Activated CD8-positive, alpha-beta memory T cell treated with anti-CD3 and anti-CD28 coated beads, Interleukin-2, amount 10 ng/mL, durations not matched to agents 7 days and 5 days (primary cell): ENCODE results near the gene CHI3L1. TPM values are rescaled to one million over a fixed set of nuclear protein-coding genes. Genes with fewer than 3 reads are reported as not detected.

Source experiments
- ATAC-seq: fragments of 150-1000 bp; cut with Tn5 transposase; one replicate; pipeline ENCODE4 v1.10.0; 2021; ENCODE audit warnings: moderate library complexity
- CTCF ChIA-PET: fragments of 350-600 bp; sonication (Branson Sonifier 250); formaldehyde crosslinking; loops from one replicate; lab custom pipeline; 2021; ENCODE audit warnings: antibody characterized with exemption; lab: Charles Lee
- DNase-seq: peaks from one replicate; pipeline ENCODE4 v3.0.0-alpha.2; 2020
- H3K27ac Mint-ChIP-seq: one replicate; pipeline ENCODE4 v1.8.0; 2021; ENCODE audit warnings: mild to moderate bottlenecking, mixed read lengths
- H3K27me3 Mint-ChIP-seq: one replicate; pipeline ENCODE4 v1.8.0; 2021; ENCODE audit warnings: mixed read lengths
- H3K36me3 Mint-ChIP-seq: one replicate; pipeline ENCODE4 v1.8.0; 2021; ENCODE audit warnings: mild to moderate bottlenecking, mixed read lengths
- H3K4me1 Mint-ChIP-seq: one replicate; pipeline ENCODE4 v1.8.0; 2021; ENCODE audit warnings: mixed read lengths
- H3K4me3 Mint-ChIP-seq: one replicate; pipeline ENCODE4 v1.8.0; 2021; ENCODE audit warnings: mild to moderate bottlenecking, moderate library complexity, mixed read lengths
- H3K9me3 Mint-ChIP-seq: one replicate; pipeline ENCODE4 v1.8.0; 2022; ENCODE audit warnings: low read depth, mixed read lengths
- total RNA-seq, 2 experiments: library from RNA; stranded (reverse); gene quantifications; one replicate each; pipeline ENCODE4 v1.2.3, GENCODE V29; 2021

The CHI3L1 gene
- total RNA-seq, 2 experiments from 2014 or later: not detected

- no peaks in the 10 kb centered on the region for H3K36me3 Mint-ChIP-seq
- peaks cover 9% of the 10 kb centered on the region for H3K4me1 Mint-ChIP-seq
- CTCF ChIA-PET: interaction anchor here (0.7 to 1.0 kb wide), 2 partner anchors 35 to 80 kb away, joined by 3 to 5 read pairs; no protein-coding TSS in a partner anchor
- no peaks in the 10 kb centered on the region for H3K9me3 Mint-ChIP-seq
- no peak for DNase-seq
- no peak overlapping the region for H3K27ac Mint-ChIP-seq
- peaks cover 15% of the 10 kb centered on the region for H3K27me3 Mint-ChIP-seq
- no peak overlapping the region for H3K4me3 Mint-ChIP-seq
- peak; percentile 20 for ATAC-seq
Observed at GRCh38 chr1:203136409-203137042, 50.0 kb downstream of the CHI3L1 start.

DNA sequence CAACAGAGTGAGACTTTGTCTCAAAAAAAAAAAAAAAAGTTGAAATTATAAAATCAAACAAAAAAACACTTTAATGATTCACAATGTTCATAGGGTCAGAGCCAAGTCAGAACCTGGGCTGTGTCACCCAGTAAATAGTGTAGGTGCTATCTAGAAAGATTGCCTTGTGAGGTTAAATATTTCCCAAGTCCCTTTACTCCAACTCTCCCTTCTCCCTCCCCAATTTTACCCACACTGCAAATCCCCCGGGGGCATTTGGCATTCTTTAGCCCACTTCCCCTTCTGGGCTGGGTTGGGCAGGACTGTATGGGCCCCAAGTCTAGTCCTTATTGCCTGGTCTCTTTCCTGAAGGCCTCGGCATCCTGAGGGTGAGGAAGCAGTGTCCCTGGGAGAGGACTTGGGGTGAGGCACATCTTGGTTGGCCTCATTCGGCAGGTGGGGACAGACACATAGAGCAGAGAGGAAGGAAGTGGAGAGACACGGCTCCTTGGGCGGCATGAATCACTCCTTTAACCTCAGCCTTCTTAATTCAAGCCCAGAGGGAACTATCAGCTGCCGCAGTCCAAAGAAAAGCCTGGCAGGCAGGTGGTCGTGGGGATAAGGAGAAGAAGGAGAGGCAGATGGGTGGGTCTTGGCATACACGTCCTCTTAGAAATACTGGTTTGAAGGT is 50.7 kb downstream of the CHI3L1 start:
- Mint-ChIP-seq H3K36me3 (no peaks in the 10 kb centered on the region), H3K27ac (no peak overlapping the region), H3K9me3 (no peaks in the 10 kb centered on the region), H3K4me3 (no peak overlapping the region), H3K4me1 (peaks cover 9% of the 10 kb centered on the region), H3K27me3 (peaks cover 15% of the 10 kb centered on the region)
- ATAC-seq (peak; percentile 77), DNase-seq (peak; percentile 56)
- CTCF ChIA-PET: interaction anchor here (0.7 to 1.0 kb wide), 2 partner anchors 36 to 81 kb away, joined by 3 to 5 read pairs; no protein-coding TSS in a partner anchor

DNA sequence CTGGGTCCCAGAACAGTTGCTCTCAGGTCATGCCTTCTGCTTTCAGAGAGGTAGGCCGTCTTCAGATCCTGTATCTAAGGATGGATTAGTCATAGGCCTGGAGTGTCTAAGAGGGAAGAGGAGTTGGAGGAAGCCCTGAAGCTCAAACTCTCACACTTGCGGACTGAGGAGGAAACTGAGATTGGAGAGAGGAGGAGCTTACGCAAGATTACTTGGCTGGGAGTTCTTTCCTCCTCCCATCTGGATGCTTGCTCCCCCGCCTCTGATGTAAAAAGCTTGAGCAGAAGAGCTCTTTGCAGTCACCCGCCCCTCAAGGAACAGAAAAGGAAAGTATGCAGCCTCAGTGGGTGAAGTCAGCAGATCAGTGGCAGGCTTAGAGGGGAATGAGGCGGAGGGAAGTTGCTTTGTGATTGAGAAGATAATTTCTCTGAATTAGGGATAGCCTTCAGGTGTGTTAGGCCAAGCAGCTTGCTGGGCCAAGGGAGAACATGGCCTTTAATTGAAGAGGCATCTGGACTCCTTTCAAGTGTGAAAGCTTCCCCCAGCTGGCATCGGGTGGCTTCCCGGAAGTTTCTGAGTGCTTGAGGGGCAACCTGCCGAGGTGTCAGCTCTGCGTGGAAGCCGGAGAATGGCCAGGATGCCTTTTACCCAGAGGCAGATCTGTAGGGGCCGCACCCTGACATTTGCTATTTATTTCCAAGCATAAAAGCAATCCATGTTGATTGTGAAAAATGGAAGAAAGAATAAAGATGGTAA is 52.4 kb downstream of the CHI3L1 start:
- Mint-ChIP-seq H3K4me3 (no peak overlapping the region), H3K27ac (no peak overlapping the region), H3K27me3 (peaks cover 17% of the 10 kb centered on the region), H3K4me1 (peaks cover 9% of the 10 kb centered on the region), H3K9me3 (no peaks in the 10 kb centered on the region), H3K36me3 (no peaks in the 10 kb centered on the region)
- ATAC-seq (no peak), DNase-seq (no peak)
- CTCF ChIA-PET: interaction anchor here (0.9 to 2.4 kb wide), 2 partner anchors 12 to 38 kb away, joined by 3 to 8 read pairs; no protein-coding TSS in a partner anchor

GRCh38 chr1:203131548-203132200 is 54.8 kb downstream of the CHI3L1 start:
- Mint-ChIP-seq H3K27me3 (peaks cover 34% of the 10 kb centered on the region), H3K4me3 (no peak overlapping the region), H3K27ac (no peak overlapping the region), H3K4me1 (peaks cover 9% of the 10 kb centered on the region), H3K36me3 (no peaks in the 10 kb centered on the region), H3K9me3 (no peaks in the 10 kb centered on the region)
- CTCF ChIA-PET: interaction anchor here (1.6 kb wide), 1 partner anchor 85 kb away, joined by 4 read pairs; no protein-coding TSS in a partner anchor
- DNase-seq (no peak), ATAC-seq (no peak)

DNA sequence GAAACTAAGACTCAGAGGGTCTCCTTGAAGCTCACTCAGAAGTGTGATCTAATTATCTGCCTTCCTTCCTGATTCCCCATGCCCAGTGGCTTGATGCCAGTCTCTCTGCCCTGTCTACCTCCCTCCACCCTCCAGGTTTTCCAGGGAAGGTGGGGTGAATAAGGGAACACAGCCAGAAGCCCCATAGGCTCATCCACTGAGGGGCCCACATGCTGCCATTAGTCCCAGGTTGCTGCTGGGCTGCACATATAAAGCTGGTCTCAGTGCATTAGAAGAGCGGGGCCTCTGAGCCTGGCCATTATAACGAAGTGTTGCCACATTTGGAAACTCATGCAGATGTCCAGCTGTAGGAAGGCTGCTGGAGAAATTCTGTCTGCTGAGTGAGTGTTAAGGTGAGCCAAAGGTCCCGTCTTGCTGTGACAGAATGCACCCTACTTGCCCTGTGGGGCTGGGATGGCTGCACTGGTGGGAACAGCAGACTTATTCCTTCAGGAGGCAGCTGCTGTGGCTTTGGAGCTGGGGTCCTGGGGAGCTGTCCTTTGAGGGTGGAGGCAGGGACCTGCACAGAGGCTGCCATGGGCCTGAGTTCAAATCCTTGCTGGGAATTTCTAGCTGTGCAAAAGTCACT is 56.0 kb downstream of the CHI3L1 start:
- Mint-ChIP-seq H3K36me3 (no peaks in the 10 kb centered on the region), H3K4me1 (no peaks in the 10 kb centered on the region), H3K4me3 (no peak overlapping the region), H3K9me3 (no peaks in the 10 kb centered on the region), H3K27me3 (peaks cover 42% of the 10 kb centered on the region), H3K27ac (no peak overlapping the region)
- CTCF ChIA-PET: interaction anchor here (1.3 to 1.5 kb wide), 3 partner anchors 13 to 92 kb away, joined by 3 to 4 read pairs (median 4); no protein-coding TSS in a partner anchor
- ATAC-seq (no peak), DNase-seq (no peak)

DNA sequence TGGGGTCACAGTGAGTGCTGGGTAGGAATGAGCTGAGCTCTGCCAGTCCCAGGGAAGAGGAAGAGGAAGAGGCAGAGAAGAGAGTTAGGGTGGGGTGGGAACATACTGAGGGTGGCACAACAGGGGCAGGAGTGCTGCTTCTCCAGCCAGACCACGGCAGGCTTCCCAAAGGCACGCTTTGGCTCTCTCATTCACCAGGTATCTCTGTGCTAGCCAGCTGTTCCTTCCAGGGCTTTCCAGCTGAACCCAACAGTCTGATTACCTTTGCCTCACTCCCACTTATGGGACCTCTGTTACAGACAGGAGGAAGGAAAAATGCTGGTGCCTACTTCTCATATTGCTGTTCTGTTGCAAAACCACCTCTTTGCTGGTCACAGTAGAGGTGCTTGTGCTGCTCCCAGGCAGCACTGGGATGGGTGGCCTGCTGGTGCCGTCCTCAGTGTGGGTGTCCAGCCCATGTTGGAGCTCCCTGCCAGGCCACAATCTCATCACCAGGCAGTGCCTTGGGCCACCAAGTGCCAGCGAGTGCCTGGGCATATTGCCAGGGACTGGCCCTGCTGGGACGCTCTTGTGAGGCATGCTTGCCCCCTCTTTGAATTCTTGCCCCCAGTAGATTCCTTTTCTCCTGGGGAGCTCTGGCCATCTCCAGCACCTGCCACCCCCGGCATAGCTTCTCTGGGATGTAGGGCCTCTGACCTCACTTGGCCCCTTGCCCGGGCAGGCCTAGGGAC is 56.8 kb downstream of the CHI3L1 start:
- Mint-ChIP-seq H3K27me3 (peaks cover 48% of the 10 kb centered on the region), H3K9me3 (no peaks in the 10 kb centered on the region)
- CTCF ChIA-PET: interaction anchor here (1.3 to 1.5 kb wide), 3 partner anchors 12 to 91 kb away, joined by 3 to 4 read pairs (median 4); no protein-coding TSS in a partner anchor

More for the DNA sequence above, 56.8 kb downstream of the CHI3L1 start:
- peak; percentile 3 for DNase-seq
- Mint-ChIP-seq H3K27ac (no peak overlapping the region), H3K4me1 (no peaks in the 10 kb centered on the region), H3K4me3 (no peak overlapping the region), H3K36me3 (no peaks in the 10 kb centered on the region)
- ATAC-seq: no peak

Other genes starting within 250 kb of the CHI3L1 start
- 10 to 100 TPM; 71.8 to 79.2 TPM for gene ADIPOR1, start 228.4 kb downstream of the CHI3L1 start, total RNA-seq
- gene CYB5R1, start 219.4 kb downstream of the CHI3L1 start, total RNA-seq: 10 to 100 TPM; 17.5 to 19.2 TPM
- 10 to 100 TPM; 75.7 to 78.7 TPM for gene TMEM183A, start 179.3 kb downstream of the CHI3L1 start, total RNA-seq
- 10 to 100 TPM in 1 of 2 experiments, 1 to 10 TPM in 1; 4.6 to 17.9 TPM for gene PPFIA4, start 160.2 kb downstream of the CHI3L1 start, total RNA-seq
- gene MYOG, start 100.7 kb downstream of the CHI3L1 start, total RNA-seq: not detected
- gene ADORA1, start 59.0 kb downstream of the CHI3L1 start, total RNA-seq: not detected
- gene MYBPH, start 10.9 kb downstream of the CHI3L1 start, total RNA-seq: not detected
- under 1 TPM; 0.41 to 0.94 TPM for gene CHIT1, start 43.0 kb upstream of the CHI3L1 start, total RNA-seq
- 100 to 1,000 TPM in 1 of 2 experiments, 10 to 100 TPM in 1; 72.2 to 142 TPM for gene BTG2, start 118.8 kb upstream of the CHI3L1 start, total RNA-seq
- under 1 TPM in 1 of 2 experiments, not detected in 1; 0.19 TPM for gene FMOD, start 164.4 kb upstream of the CHI3L1 start, total RNA-seq